Bronchial epithelial cell (primary cell): Measurements from ENCODE around the gene HCN3. TPM values are rescaled to one million over a fixed set of nuclear protein-coding genes. Genes with fewer than 3 reads are reported as not detected.

ENCODE experiments used
- DNase-seq: peaks from one replicate; pipeline ENCODE4 v3.0.0-alpha.2; 2010; ENCODE audit warnings: low read depth
- FAIRE-seq: peaks from 2 replicates; lab custom pipeline; 2011; peaks lifted over from hg19 to GRCh38; lab: Jason Lieb, UNC
- H3K27me3 ChIP-seq: 2 replicates; pipeline ENCODE4 v1.5.1; 2011; ENCODE audit warnings: low read length; ENCODE audit not compliant: control insufficient read depth, insufficient read depth
- H3K36me3 ChIP-seq: 2 replicates; pipeline ENCODE4 v1.5.1; 2011; ENCODE audit warnings: low read length; ENCODE audit not compliant: control insufficient read depth, insufficient read depth
- H3K4me3 ChIP-seq: 2 replicates; pipeline ENCODE4 v1.5.1; 2011; ENCODE audit warnings: mild to moderate bottlenecking, low read depth, low read length, control low read depth
- CTCF ChIP-seq: IDR thresholded peaks from 2 replicates; pipeline ENCODE4 v1.5.1; 2011; ENCODE audit warnings: mild to moderate bottlenecking, moderate library complexity, low read length, control low read depth, inconsistent platforms; ENCODE audit not compliant: insufficient read depth, severe bottlenecking
- total RNA-seq: library from RNA; depleted of rRNA; stranded (reverse); fragments of >200 nt; gene quantifications from 2 replicates; pipeline ENCODE4 v1.2.1, GENCODE V29; 2014

HCN3 gene
- total RNA-seq, 1 donor from 2014 or later: 1.1 TPM

- TF ChIP-seq CTCF: no peak
- FAIRE-seq (no peak), DNase-seq (no peak)
- H3K4me3 ChIP-seq: no peak overlapping the region
- no peaks in the 10 kb centered on the region for H3K27me3 ChIP-seq
- H3K36me3 ChIP-seq: peaks cover 10% of the 10 kb centered on the region
Observed at GRCh38 chr1:155247667-155248553, 29.4 kb upstream of the HCN3 start.

- no peak for TF ChIP-seq CTCF
- DNase-seq (no peak), FAIRE-seq (no peak)
- H3K27me3 ChIP-seq: no peaks in the 10 kb centered on the region
- H3K4me3 ChIP-seq: no peak overlapping the region
- peaks cover 10% of the 10 kb centered on the region for H3K36me3 ChIP-seq
Observed at GRCh38 chr1:155250246-155250632, 27.0 kb upstream of the HCN3 start.

GRCh38 chr1:155250633-155251449 is 26.4 kb upstream of the HCN3 start:
- FAIRE-seq: no peak
- TF ChIP-seq CTCF: peak; percentile 99
- Histone ChIP-seq H3K4me3 (no peak overlapping the region), H3K36me3 (peaks cover 10% of the 10 kb centered on the region), H3K27me3 (no peaks in the 10 kb centered on the region)
- peak; percentile 72 for DNase-seq

GRCh38 chr1:155251566-155251965 is 25.7 kb upstream of the HCN3 start:
- DNase-seq (no peak), FAIRE-seq (no peak)
- H3K27me3 ChIP-seq: no peaks in the 10 kb centered on the region
- H3K4me3 ChIP-seq: no peak overlapping the region
- TF ChIP-seq CTCF: no peak
- peaks cover 11% of the 10 kb centered on the region for H3K36me3 ChIP-seq

- TF ChIP-seq CTCF: no peak
- DNase-seq (no peak), FAIRE-seq (no peak)
- Histone ChIP-seq H3K27me3 (no peaks in the 10 kb centered on the region), H3K36me3 (peaks cover 2% of the 10 kb centered on the region), H3K4me3 (no peak overlapping the region)
Observed at GRCh38 chr1:155253208-155253607, 24.1 kb upstream of the HCN3 start.
